SK-N-SH (cell line): ENCODE data around the gene ATP6V0A1. TPM values are rescaled to one million over a fixed set of nuclear protein-coding genes. Genes with fewer than 3 reads are reported as not detected.

Experiments
- CTCF ChIA-PET: fragments of 300-600, 350-600 bp; formaldehyde crosslinking; extraction: SDS; loops from one replicate; lab custom pipeline; 2021; lab: Yijun Ruan, JAX
- POLR2A ChIA-PET: fragments of 350-600 bp; sonication (Branson Sonifier 250); formaldehyde crosslinking; extraction: SDS; loops from one replicate; lab custom pipeline; 2020; ENCODE audit warnings: antibody characterized with exemption, inconsistent platforms; lab: Yijun Ruan, JAX
- DNase-seq: peaks from one replicate; pipeline ENCODE4 v3.0.0; 2012
- H2AFZ ChIP-seq: fragments of 200-600 bp; sonication (generic); 2 replicates; pipeline ENCODE4 v1.8.1; 2016; ENCODE audit warnings: antibody characterized with exemption, mild to moderate bottlenecking, low read depth
- H3F3A ChIP-seq: fragments of 200-600 bp; sonication (generic); replicated peaks from 2 replicates; pipeline ENCODE3; 2016; ENCODE audit warnings: antibody characterized with exemption, mild to moderate bottlenecking; ENCODE audit not compliant: insufficient read depth
- H3K27ac ChIP-seq, 2 experiments: fragments of 200-500 bp in 1 of 2; fragments of 200-600 bp in 1 of 2; sonication (Bioruptor generic) in 1 of 2; sonication (generic), shearing (Covaris generic) in 1 of 2; 2 replicates each; pipeline versions ENCODE4 v1.5.1 to v1.6.1; 2014 to 2016; ENCODE audit warnings: low read depth in 2 of 2, inconsistent platforms in 1 of 2, low read length in 1 of 2, mild to moderate bottlenecking in 1 of 2, mixed read lengths in 1 of 2
- H3K27me3 ChIP-seq: fragments of 200-600 bp; sonication (generic), shearing (Covaris generic); 2 replicates; pipeline ENCODE4 v1.6.1; 2016; ENCODE audit warnings: mixed run types; ENCODE audit not compliant: insufficient read depth
- H3K36me3 ChIP-seq, 2 experiments: fragments of 200-500 bp in 1 of 2; fragments of 200-600 bp in 1 of 2; sonication (Bioruptor generic) in 1 of 2; sonication (generic) in 1 of 2; replicated peaks in 1 of 2; 2 replicates each; pipeline versions ENCODE3 to v1.5.1; 2014 to 2016; ENCODE audit warnings: low read length in 1 of 2, mild to moderate bottlenecking in 1 of 2; ENCODE audit not compliant: insufficient read depth in 2 of 2, control insufficient read depth in 1 of 2
- H3K4me1 ChIP-seq, 2 experiments: fragments of 200-500 bp in 1 of 2; fragments of 200-600 bp in 1 of 2; sonication (Bioruptor generic) in 1 of 2; sonication (generic), shearing (Covaris generic) in 1 of 2; 2 replicates each; pipeline versions ENCODE4 v1.5.1 to v1.6.1; 2014 to 2016; ENCODE audit warnings: low read depth in 1 of 2, low read length in 1 of 2, mixed run types in 1 of 2; ENCODE audit not compliant: insufficient read depth in 2 of 2, control insufficient read depth in 1 of 2
- H3K4me2 ChIP-seq: fragments of 200-600 bp; sonication (generic), shearing (Covaris generic); 2 replicates; pipeline ENCODE4 v1.6.1; 2017; ENCODE audit warnings: mixed run types
- H3K4me3 ChIP-seq, 2 experiments: fragments of 200-500 bp in 1 of 2; fragments of 200-600 bp in 1 of 2; sonication (Bioruptor generic) in 1 of 2; sonication (generic), shearing (Covaris generic) in 1 of 2; 2 replicates each; pipeline versions ENCODE4 v1.5.1 to v1.8.1; 2014 to 2016; ENCODE audit warnings: low read depth in 2 of 2, inconsistent platforms in 1 of 2, low read length in 1 of 2, mild to moderate bottlenecking in 1 of 2, mixed read lengths in 1 of 2, moderate library complexity in 1 of 2
- H3K79me2 ChIP-seq: fragments of 200-600 bp; sonication (generic); 2 replicates; pipeline ENCODE4 v1.8.1; 2017; ENCODE audit warnings: mild to moderate bottlenecking; ENCODE audit not compliant: insufficient read depth
- H3K9ac ChIP-seq: fragments of 200-600 bp; sonication (generic); 2 replicates; pipeline ENCODE4 v1.6.1; 2017; ENCODE audit warnings: mixed run types
- H3K9me2 ChIP-seq: fragments of 200-600 bp; sonication (generic); 2 replicates; pipeline ENCODE4 v1.6.1; 2017; ENCODE audit warnings: mixed run types
- H3K9me3 ChIP-seq: fragments of 200-600 bp; sonication (generic); 2 replicates; pipeline ENCODE4 v1.6.1; 2017; ENCODE audit warnings: mixed run types, mild to moderate bottlenecking, moderate library complexity
- H4K20me1 ChIP-seq: fragments of 200-600 bp; sonication (generic); 2 replicates; pipeline ENCODE4 v1.6.1; 2017; ENCODE audit warnings: mild to moderate bottlenecking, mixed run types; ENCODE audit not compliant: insufficient read depth
- ELF1 ChIP-seq: IDR thresholded peaks from 2 replicates; pipeline ENCODE4 v1.4.0; 2012
- EP300 ChIP-seq, 2 experiments: IDR thresholded peaks; 2 replicates each; pipeline versions ENCODE4 v1.4.0 to v1.6.1; 2012; ENCODE audit warnings: borderline replicate concordance in 1 of 2, low read depth in 1 of 2, low read length in 1 of 2
- EZH2phosphoT487 ChIP-seq: fragments of 200-600 bp; sonication (generic); IDR thresholded peaks from 2 replicates; pipeline ENCODE4 v1.6.1; 2017; ENCODE audit warnings: low read depth, mixed run types, mild to moderate bottlenecking, antibody characterized with exemption, moderate library complexity, borderline replicate concordance
- FOSL2 ChIP-seq: IDR thresholded peaks from 2 replicates; pipeline ENCODE4 v1.4.0; 2012; ENCODE audit warnings: low read depth, mild to moderate bottlenecking, moderate library complexity, borderline replicate concordance
- FOXJ3 ChIP-seq: sonication (generic); formaldehyde crosslinking; IDR thresholded peaks from 2 replicates; pipeline ENCODE4 v1.5.1; 2020; ENCODE audit warnings: mild to moderate bottlenecking, missing genetic modification reagents
- FOXM1 ChIP-seq: IDR thresholded peaks from 2 replicates; pipeline ENCODE4 v1.4.0; 2012; ENCODE audit warnings: low read depth, mild to moderate bottlenecking
- GATA2 ChIP-seq: sonication (generic); formaldehyde crosslinking; IDR thresholded peaks from 2 replicates; pipeline ENCODE4 v1.5.0; 2020; ENCODE audit warnings: mild to moderate bottlenecking, missing genetic modification reagents
- MEF2A ChIP-seq: IDR thresholded peaks from 2 replicates; pipeline ENCODE4 v1.4.0; 2012; ENCODE audit warnings: low read depth, borderline replicate concordance
- MXI1 ChIP-seq: IDR thresholded peaks from 2 replicates; pipeline ENCODE4 v1.6.1; 2012; ENCODE audit warnings: mild to moderate bottlenecking, low read depth, low read length, improper control_type of control experiment
- NFIC ChIP-seq: IDR thresholded peaks from 2 replicates; pipeline ENCODE4 v1.4.0; 2012; ENCODE audit warnings: borderline replicate concordance
- NRF1 ChIP-seq: IDR thresholded peaks from 2 replicates; pipeline ENCODE4 v1.6.1; 2012; ENCODE audit warnings: low read depth, mild to moderate bottlenecking, low read length
- POLR2AphosphoS5 ChIP-seq: IDR thresholded peaks from 2 replicates; pipeline ENCODE4 v1.6.1; 2012; ENCODE audit warnings: low read depth, low read length
- RAD21 ChIP-seq: IDR thresholded peaks from 2 replicates; pipeline ENCODE4 v1.6.1; 2012; ENCODE audit warnings: mild to moderate bottlenecking, low read length
- RCOR1 ChIP-seq: fragments of 150-350 bp; IDR thresholded peaks from 2 replicates; pipeline ENCODE4 v1.6.1; 2017; ENCODE audit warnings: antibody characterized with exemption, low read length
- SIN3A ChIP-seq: IDR thresholded peaks from 2 replicates; pipeline ENCODE4 v1.6.1; 2012; ENCODE audit warnings: low read depth, mild to moderate bottlenecking, low read length, moderate library complexity, borderline replicate concordance
- SMC3 ChIP-seq: IDR thresholded peaks from 2 replicates; pipeline ENCODE4 v1.6.1; 2012; ENCODE audit warnings: low read depth, low read length, improper control_type of control experiment
- TEAD4 ChIP-seq: IDR thresholded peaks from 2 replicates; pipeline ENCODE4 v1.4.0; 2012; ENCODE audit warnings: mild to moderate bottlenecking, borderline replicate concordance; ENCODE audit not compliant: insufficient read depth
- WGBS: methylation state at CpG from one replicate; pipeline ENCODE4 v1.1.6; 2017; ENCODE audit warnings: low lambda C conversion rate; 5-methylcytosine and 5-hydroxymethylcytosine counted together
- polyA plus RNA-seq, 3 experiments: library from polyadenylated mRNA; depleted of rRNA; stranded (reverse); fragments of >200 nt; gene quantifications; 2 replicates each; pipeline ENCODE4 v1.2.3, GENCODE V29; 2012
- TF ChIP-seq, protein P1 (sequence below): IDR thresholded peaks from 2 replicates; pipeline ENCODE4 v1.4.0; 2012; ENCODE audit warnings: low read depth, borderline replicate concordance
- TF ChIP-seq, protein P2 (sequence below): IDR thresholded peaks from 2 replicates; pipeline ENCODE4 v1.4.0; 2012; ENCODE audit warnings: low read depth
- TF ChIP-seq, protein P3 (sequence below): IDR thresholded peaks from 2 replicates; pipeline ENCODE4 v1.6.1; 2012; ENCODE audit warnings: mild to moderate bottlenecking, low read depth, low read length, moderate library complexity

Gene ATP6V0A1
- polyA plus RNA-seq, 1 of the 3 experiments (the other 2 are of a cell fraction): 31.7 TPM

DNA sequence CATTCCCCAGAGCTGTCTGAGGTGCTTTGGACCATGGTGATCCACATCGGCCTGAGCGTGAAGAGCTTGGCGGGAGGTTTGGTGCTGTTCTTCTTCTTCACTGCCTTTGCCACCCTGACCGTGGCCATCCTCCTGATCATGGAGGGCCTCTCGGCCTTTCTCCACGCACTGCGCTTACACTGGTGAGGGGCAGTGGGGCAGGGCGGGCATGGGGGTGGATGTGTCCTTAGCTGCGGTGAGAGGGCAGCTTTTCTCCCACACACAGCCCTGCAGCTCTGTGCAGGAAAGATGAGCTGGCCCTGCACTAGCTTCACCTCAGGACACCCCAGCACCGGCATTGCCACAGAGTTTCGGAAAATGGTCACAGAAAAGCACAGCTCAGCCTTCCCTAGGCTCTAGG, 55.6 kb downstream of the ATP6V0A1 start:
- H3K9me2 ChIP-seq: no peaks in the 10 kb centered on the region
- ChIA-PET CTCF (interaction anchor here (0.5 to 7.9 kb wide), 4 partner anchors 16 to 192 kb away, joined by 3 to 83 read pairs (median 3); no protein-coding TSS in a partner anchor), POLR2A (interaction anchor here (1.3 kb wide), 1 partner anchor 22 kb away, joined by 3 read pairs; the partner anchor contains the start of gene NAGLU)
- H3K79me2 ChIP-seq: no peaks in the 10 kb centered on the region
- H3K27ac ChIP-seq: no peak overlapping the region
- no peak overlapping the region for H3K9ac ChIP-seq
- H4K20me1 ChIP-seq: no peaks in the 10 kb centered on the region
- H3K4me1 ChIP-seq: peaks cover 19% of the 10 kb centered on the region in 2 experiments
- no peak for DNase-seq
- H3K27me3 ChIP-seq: no peaks in the 10 kb centered on the region
- no peak overlapping the region for H3K4me2 ChIP-seq
- no peak for TF ChIP-seq SIN3A
- no peak for TF ChIP-seq MXI1
- TF ChIP-seq, protein P1, sequence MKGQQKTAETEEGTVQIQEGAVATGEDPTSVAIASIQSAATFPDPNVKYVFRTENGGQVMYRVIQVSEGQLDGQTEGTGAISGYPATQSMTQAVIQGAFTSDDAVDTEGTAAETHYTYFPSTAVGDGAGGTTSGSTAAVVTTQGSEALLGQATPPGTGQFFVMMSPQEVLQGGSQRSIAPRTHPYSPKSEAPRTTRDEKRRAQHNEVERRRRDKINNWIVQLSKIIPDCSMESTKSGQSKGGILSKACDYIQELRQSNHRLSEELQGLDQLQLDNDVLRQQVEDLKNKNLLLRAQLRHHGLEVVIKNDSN: no peak
- TF ChIP-seq GATA2 (CRISPR knock-in tag): no peak
- no peak for TF ChIP-seq MEF2A
- TF ChIP-seq ELF1: no peak
- no peak for TF ChIP-seq NFIC
- no peak for TF ChIP-seq FOXJ3 (CRISPR knock-in tag)
- TF ChIP-seq FOSL2: no peak
- TF ChIP-seq, protein P2, sequence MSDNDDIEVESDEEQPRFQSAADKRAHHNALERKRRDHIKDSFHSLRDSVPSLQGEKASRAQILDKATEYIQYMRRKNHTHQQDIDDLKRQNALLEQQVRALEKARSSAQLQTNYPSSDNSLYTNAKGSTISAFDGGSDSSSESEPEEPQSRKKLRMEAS: no peak
- no peak for TF ChIP-seq FOXM1
- TF ChIP-seq NRF1: no peak
- TF ChIP-seq SMC3: no peak
- TF ChIP-seq, protein P3, sequence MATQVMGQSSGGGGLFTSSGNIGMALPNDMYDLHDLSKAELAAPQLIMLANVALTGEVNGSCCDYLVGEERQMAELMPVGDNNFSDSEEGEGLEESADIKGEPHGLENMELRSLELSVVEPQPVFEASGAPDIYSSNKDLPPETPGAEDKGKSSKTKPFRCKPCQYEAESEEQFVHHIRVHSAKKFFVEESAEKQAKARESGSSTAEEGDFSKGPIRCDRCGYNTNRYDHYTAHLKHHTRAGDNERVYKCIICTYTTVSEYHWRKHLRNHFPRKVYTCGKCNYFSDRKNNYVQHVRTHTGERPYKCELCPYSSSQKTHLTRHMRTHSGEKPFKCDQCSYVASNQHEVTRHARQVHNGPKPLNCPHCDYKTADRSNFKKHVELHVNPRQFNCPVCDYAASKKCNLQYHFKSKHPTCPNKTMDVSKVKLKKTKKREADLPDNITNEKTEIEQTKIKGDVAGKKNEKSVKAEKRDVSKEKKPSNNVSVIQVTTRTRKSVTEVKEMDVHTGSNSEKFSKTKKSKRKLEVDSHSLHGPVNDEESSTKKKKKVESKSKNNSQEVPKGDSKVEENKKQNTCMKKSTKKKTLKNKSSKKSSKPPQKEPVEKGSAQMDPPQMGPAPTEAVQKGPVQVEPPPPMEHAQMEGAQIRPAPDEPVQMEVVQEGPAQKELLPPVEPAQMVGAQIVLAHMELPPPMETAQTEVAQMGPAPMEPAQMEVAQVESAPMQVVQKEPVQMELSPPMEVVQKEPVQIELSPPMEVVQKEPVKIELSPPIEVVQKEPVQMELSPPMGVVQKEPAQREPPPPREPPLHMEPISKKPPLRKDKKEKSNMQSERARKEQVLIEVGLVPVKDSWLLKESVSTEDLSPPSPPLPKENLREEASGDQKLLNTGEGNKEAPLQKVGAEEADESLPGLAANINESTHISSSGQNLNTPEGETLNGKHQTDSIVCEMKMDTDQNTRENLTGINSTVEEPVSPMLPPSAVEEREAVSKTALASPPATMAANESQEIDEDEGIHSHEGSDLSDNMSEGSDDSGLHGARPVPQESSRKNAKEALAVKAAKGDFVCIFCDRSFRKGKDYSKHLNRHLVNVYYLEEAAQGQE: no peak
- no peak for TF ChIP-seq POLR2AphosphoS5
- TF ChIP-seq EZH2phosphoT487: no peak
- no peak for TF ChIP-seq RAD21
- no peak for TF ChIP-seq EP300 (IDR thresholded peaks at IDR 0.05; ENCODE audit: borderline replicate concordance in 1 of 2, low read depth in 1 of 2, low read length in 1 of 2)
- no peak for TF ChIP-seq TEAD4
- no peak for TF ChIP-seq RCOR1
- peaks cover 20% of the 10 kb centered on the region for H3F3A ChIP-seq
- no peak overlapping the region for H2AFZ ChIP-seq
- H3K9me3 ChIP-seq: no peaks in the 10 kb centered on the region
- WGBS: 98% methylated on average over 11 of the region's 11 CpGs
- H3K36me3 ChIP-seq: peaks cover 0 to 14% of the 10 kb centered on the region in 2 experiments
- H3K4me3 ChIP-seq: no peak overlapping the region
